ENCODE results near the gene CGN.

- TF ChIP-seq CTCF (IDR thresholded peaks at IDR 0.05) (no peak), POLR2A (IDR thresholded peaks at IDR 0.05) (no peak)
These were observed 2.4 kb upstream of the CGN start for GRCh38 chr1:151508833-151509232.

All from right lobe of liver (tissue), 4 donors.